ENCODE results near the gene DOCK2.

DNA sequence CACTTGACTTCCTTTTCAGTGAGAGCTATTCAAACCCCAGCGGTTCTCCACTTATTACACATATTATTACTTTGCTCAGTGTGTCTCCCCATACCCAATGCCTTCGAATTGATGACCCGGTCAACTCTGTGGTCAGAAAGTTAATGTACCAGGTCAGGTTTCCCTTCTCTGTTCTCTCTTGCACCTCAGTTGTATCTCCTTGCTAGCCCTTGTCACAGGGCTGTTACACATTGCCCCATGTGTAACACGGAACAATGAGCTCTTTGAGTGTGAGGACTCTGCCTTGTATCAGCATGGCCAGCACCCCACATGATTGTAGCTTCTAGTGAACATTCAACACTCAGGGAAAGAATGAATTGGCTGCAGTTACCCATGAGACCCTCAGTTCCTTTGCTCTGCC lies 73.6 kb downstream of the DOCK2 start:
- TF ChIP-seq, protein P1, sequence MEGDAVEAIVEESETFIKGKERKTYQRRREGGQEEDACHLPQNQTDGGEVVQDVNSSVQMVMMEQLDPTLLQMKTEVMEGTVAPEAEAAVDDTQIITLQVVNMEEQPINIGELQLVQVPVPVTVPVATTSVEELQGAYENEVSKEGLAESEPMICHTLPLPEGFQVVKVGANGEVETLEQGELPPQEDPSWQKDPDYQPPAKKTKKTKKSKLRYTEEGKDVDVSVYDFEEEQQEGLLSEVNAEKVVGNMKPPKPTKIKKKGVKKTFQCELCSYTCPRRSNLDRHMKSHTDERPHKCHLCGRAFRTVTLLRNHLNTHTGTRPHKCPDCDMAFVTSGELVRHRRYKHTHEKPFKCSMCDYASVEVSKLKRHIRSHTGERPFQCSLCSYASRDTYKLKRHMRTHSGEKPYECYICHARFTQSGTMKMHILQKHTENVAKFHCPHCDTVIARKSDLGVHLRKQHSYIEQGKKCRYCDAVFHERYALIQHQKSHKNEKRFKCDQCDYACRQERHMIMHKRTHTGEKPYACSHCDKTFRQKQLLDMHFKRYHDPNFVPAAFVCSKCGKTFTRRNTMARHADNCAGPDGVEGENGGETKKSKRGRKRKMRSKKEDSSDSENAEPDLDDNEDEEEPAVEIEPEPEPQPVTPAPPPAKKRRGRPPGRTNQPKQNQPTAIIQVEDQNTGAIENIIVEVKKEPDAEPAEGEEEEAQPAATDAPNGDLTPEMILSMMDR (IDR thresholded peaks at IDR 0.05): no peak
- TF ChIP-seq POLR2A (IDR thresholded peaks at IDR 0.05): no peak

All from adrenal gland (tissue), 5 donors.